ENCODE data around the gene AFF4.

- no peak for TF ChIP-seq CTCF (IDR thresholded peaks at IDR 0.05)
- no peak for TF ChIP-seq EZH2 (IDR thresholded peaks at IDR 0.05; ENCODE audit: borderline replicate concordance, insufficient read depth, low read depth, low read length, poor library complexity, severe bottlenecking)
Observed at GRCh38 chr5:132836852-132837251, 126.6 kb downstream of the AFF4 start.

Data from B cell (primary cell).